ENCODE data around the gene FLT3.

DNA sequence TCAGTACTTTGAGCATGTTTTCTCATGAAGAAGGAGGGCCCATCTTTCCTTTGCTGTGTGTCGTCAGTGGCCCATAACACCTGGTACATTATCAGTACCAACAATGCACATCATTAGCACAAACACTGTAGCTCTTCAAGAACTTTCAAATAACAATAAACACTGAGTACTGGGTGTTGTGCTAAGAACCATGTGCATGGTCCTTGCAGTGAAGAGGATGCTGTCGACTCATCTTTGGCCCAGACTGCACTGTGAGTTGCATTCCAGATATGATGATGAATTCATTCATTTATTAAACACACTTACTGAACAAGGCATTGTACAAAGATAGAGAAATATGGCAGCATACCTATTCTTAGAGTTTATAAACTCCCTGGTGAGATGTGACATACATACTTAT, 55.8 kb downstream of the FLT3 start:
- TF ChIP-seq, protein P1, sequence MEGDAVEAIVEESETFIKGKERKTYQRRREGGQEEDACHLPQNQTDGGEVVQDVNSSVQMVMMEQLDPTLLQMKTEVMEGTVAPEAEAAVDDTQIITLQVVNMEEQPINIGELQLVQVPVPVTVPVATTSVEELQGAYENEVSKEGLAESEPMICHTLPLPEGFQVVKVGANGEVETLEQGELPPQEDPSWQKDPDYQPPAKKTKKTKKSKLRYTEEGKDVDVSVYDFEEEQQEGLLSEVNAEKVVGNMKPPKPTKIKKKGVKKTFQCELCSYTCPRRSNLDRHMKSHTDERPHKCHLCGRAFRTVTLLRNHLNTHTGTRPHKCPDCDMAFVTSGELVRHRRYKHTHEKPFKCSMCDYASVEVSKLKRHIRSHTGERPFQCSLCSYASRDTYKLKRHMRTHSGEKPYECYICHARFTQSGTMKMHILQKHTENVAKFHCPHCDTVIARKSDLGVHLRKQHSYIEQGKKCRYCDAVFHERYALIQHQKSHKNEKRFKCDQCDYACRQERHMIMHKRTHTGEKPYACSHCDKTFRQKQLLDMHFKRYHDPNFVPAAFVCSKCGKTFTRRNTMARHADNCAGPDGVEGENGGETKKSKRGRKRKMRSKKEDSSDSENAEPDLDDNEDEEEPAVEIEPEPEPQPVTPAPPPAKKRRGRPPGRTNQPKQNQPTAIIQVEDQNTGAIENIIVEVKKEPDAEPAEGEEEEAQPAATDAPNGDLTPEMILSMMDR (IDR thresholded peaks at IDR 0.05; ENCODE audit: poor library complexity): no peak
- TF ChIP-seq EZH2 (IDR thresholded peaks at IDR 0.05; ENCODE audit: borderline replicate concordance): no peak

All from hepatocyte (in vitro differentiated cells).